ENCODE results near the gene JAGN1. TPM values are rescaled to one million over a fixed set of nuclear protein-coding genes. Genes with fewer than 3 reads are reported as not detected.

JAGN1 gene
- total and polyA plus RNA-seq, 9 of the 15 experiments (the other 6 are each of a cell fraction or from before 2014, with no cell fraction given), result 31.6 to 77.8 (median 40.3) TPM

DNA sequence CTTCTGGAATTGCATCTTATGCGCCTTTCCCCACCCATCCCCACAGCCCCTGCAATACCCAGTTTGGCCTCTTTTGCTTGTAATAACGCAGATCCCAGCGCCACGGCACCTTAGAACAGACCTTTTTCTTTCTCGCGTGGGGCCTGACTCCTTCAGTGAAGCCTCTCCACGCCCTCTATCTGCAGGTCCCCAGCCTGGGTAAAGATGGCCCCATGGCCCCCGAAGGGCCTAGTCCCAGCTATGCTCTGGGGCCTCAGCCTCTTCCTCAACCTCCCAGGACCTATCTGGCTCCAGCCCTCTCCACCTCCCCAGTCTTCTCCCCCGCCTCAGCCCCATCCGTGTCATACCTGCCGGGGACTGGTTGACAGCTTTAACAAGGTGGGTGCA, 43.8 kb downstream of the JAGN1 start (continued):
- no peak for TF ChIP-seq ZNF445 (CRISPR knock-in tag; IDR thresholded peaks at IDR 0.05; ENCODE audit: low read depth)
- no peak for TF ChIP-seq ETS2 (tag; IDR thresholded peaks at IDR 0.05; ENCODE audit: borderline replicate concordance, poor library complexity, severe bottlenecking)
- TF ChIP-seq PHF20 (IDR thresholded peaks at IDR 0.05; ENCODE audit: partially characterized antibody), result no peak
- 0 out of 4 replicates have a peak, but pooled peaks of 1 of the 2 experiments have one; percentile 1 for TF ChIP-seq ARNT (IDR thresholded peaks at IDR 0.05)
- no peak for TF ChIP-seq LEF1 (IDR thresholded peaks at IDR 0.05)
- no peak for TF ChIP-seq ZNF23 (CRISPR knock-in tag; IDR thresholded peaks at IDR 0.05)
- no peak for TF ChIP-seq POLR2A (conservative IDR thresholded peaks at IDR 0.05)
- TF ChIP-seq, protein P1, sequence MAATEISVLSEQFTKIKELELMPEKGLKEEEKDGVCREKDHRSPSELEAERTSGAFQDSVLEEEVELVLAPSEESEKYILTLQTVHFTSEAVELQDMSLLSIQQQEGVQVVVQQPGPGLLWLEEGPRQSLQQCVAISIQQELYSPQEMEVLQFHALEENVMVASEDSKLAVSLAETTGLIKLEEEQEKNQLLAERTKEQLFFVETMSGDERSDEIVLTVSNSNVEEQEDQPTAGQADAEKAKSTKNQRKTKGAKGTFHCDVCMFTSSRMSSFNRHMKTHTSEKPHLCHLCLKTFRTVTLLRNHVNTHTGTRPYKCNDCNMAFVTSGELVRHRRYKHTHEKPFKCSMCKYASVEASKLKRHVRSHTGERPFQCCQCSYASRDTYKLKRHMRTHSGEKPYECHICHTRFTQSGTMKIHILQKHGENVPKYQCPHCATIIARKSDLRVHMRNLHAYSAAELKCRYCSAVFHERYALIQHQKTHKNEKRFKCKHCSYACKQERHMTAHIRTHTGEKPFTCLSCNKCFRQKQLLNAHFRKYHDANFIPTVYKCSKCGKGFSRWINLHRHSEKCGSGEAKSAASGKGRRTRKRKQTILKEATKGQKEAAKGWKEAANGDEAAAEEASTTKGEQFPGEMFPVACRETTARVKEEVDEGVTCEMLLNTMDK (IDR thresholded peaks at IDR 0.05; ENCODE audit: borderline replicate concordance, insufficient read depth, low read depth, low read length, poor library complexity, severe bottlenecking), result peak; percentile 12
- TF ChIP-seq, protein P2, sequence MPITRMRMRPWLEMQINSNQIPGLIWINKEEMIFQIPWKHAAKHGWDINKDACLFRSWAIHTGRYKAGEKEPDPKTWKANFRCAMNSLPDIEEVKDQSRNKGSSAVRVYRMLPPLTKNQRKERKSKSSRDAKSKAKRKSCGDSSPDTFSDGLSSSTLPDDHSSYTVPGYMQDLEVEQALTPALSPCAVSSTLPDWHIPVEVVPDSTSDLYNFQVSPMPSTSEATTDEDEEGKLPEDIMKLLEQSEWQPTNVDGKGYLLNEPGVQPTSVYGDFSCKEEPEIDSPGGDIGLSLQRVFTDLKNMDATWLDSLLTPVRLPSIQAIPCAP (CRISPR knock-in tag; IDR thresholded peaks at IDR 0.05; ENCODE audit: borderline replicate concordance), result no peak
- TF ChIP-seq, protein P3, sequence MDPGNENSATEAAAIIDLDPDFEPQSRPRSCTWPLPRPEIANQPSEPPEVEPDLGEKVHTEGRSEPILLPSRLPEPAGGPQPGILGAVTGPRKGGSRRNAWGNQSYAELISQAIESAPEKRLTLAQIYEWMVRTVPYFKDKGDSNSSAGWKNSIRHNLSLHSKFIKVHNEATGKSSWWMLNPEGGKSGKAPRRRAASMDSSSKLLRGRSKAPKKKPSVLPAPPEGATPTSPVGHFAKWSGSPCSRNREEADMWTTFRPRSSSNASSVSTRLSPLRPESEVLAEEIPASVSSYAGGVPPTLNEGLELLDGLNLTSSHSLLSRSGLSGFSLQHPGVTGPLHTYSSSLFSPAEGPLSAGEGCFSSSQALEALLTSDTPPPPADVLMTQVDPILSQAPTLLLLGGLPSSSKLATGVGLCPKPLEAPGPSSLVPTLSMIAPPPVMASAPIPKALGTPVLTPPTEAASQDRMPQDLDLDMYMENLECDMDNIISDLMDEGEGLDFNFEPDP (CRISPR knock-in tag; IDR thresholded peaks at IDR 0.05), result no peak
- no peak for TF ChIP-seq ZNF384 (IDR thresholded peaks at IDR 0.05; ENCODE audit: low read depth, low read length)
- TF ChIP-seq THRAP3 (IDR thresholded peaks at IDR 0.05; ENCODE audit: borderline replicate concordance), result no peak
- no peak for TF ChIP-seq SETDB1 (IDR thresholded peaks at IDR 0.05; ENCODE audit: low read length)
- no peak for TF ChIP-seq BRF1 (IDR thresholded peaks at IDR 0.05; ENCODE audit: borderline replicate concordance, extremely low read depth, insufficient read length)
- TF ChIP-seq KDM1A (IDR thresholded peaks at IDR 0.05), result no peak
- TF ChIP-seq ZNF133 (CRISPR knock-in tag; IDR thresholded peaks at IDR 0.05), result no peak
- TF ChIP-seq MYC (IDR thresholded peaks at IDR 0.05; ENCODE audit: low read depth, low read length), result no peak
- no peak for TF ChIP-seq MYC (CRISPR knock-in tag; IDR thresholded peaks at IDR 0.05; ENCODE audit: borderline replicate concordance, low read depth)
- no peak for TF ChIP-seq EP400 (IDR thresholded peaks at IDR 0.05)
- TF ChIP-seq MED1 (CRISPR knock-in tag; IDR thresholded peaks at IDR 0.05; ENCODE audit: borderline replicate concordance), result no peak
- no peak for TF ChIP-seq MIER1 (IDR thresholded peaks at IDR 0.05; ENCODE audit: low read depth)
- TF ChIP-seq, protein P4, sequence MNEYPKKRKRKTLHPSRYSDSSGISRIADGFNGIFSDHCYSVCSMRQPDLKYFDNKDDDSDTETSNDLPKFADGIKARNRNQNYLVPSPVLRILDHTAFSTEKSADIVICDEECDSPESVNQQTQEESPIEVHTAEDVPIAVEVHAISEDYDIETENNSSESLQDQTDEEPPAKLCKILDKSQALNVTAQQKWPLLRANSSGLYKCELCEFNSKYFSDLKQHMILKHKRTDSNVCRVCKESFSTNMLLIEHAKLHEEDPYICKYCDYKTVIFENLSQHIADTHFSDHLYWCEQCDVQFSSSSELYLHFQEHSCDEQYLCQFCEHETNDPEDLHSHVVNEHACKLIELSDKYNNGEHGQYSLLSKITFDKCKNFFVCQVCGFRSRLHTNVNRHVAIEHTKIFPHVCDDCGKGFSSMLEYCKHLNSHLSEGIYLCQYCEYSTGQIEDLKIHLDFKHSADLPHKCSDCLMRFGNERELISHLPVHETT (CRISPR knock-in tag; conservative IDR thresholded peaks at IDR 0.05 in 1 of 2, IDR thresholded peaks at IDR 0.05 in 1 of 2), result no peak

Data from K562 (cell line).